ENCODE measurements around the gene MMEL1. TPM values are rescaled to one million over a fixed set of nuclear protein-coding genes. Genes with fewer than 3 reads are reported as not detected.
"Not testable (repeated sequence)": the region's sequence is repeated elsewhere in the genome, so short reads cannot be mapped to it uniquely, and the experiment has no call there.

The MMEL1 gene
- total RNA-seq, 3 donors from 2014 or later: 9.2 to 12.7 TPM; not detected in 1

GRCh38 chr1:2569060-2569459, 63.8 kb downstream of the MMEL1 start:
- no peak overlapping the region for H3K4me3 ChIP-seq
- no peak for TF ChIP-seq CTCF (IDR thresholded peaks at IDR 0.05)
- TF ChIP-seq POLR2A (IDR thresholded peaks at IDR 0.05): no peak
- no peak for TF ChIP-seq POLR2AphosphoS5 (IDR thresholded peaks at IDR 0.05)
- peaks cover 0 to 7% of the 10 kb centered on the region in 2 donors for H3K27me3 ChIP-seq
- no peaks in the 10 kb centered on the region for H3K36me3 ChIP-seq
- no peak overlapping the region for H3K27ac ChIP-seq
- peaks cover 0 to 5% of the 10 kb centered on the region in 2 donors for H3K9me3 ChIP-seq
- intact Hi-C loops (cut with DNase I; ENCODE audit: low total_unique reads): no loop called here
- H3K4me1 ChIP-seq: no peaks in the 10 kb centered on the region
- no peak for DNase-seq (ENCODE audit: low spot score in 2 of 2)

- intact Hi-C loops (cut with DNase I; ENCODE audit: low total_unique reads); H3K27me3 ChIP-seq; H3K4me1 ChIP-seq; H3K27ac ChIP-seq; H3K9me3 ChIP-seq; H3K36me3 ChIP-seq; H3K4me3 ChIP-seq; DNase-seq (ENCODE audit: low spot score in 2 of 2): not testable (repeated sequence)
Observed at GRCh38 chr1:2568187-2568816, 64.5 kb downstream of the MMEL1 start.

GRCh38 chr1:2567083-2567679, 65.6 kb downstream of the MMEL1 start:
- Histone ChIP-seq H3K4me3 (no peak overlapping the region), H3K4me1 (no peaks in the 10 kb centered on the region), H3K27ac (no peak overlapping the region), H3K36me3 (no peaks in the 10 kb centered on the region), H3K9me3 (no peaks in the 10 kb centered on the region), H3K27me3 (peaks cover 0 to 7% of the 10 kb centered on the region in 2 donors)
- no peak for DNase-seq (ENCODE audit: low spot score in 2 of 2)
- intact Hi-C loops (cut with DNase I; ENCODE audit: low total_unique reads): no loop called here
- no peak for TF ChIP-seq POLR2AphosphoS5 (IDR thresholded peaks at IDR 0.05)
- TF ChIP-seq CTCF (IDR thresholded peaks at IDR 0.05): no peak
- TF ChIP-seq POLR2A (IDR thresholded peaks at IDR 0.05): no peak

GRCh38 chr1:2566101-2567045, 66.4 kb downstream of the MMEL1 start:
- no peaks in the 10 kb centered on the region for H3K9me3 ChIP-seq
- H3K27me3 ChIP-seq: peaks cover 0 to 7% of the 10 kb centered on the region in 2 donors
- DNase-seq (ENCODE audit: low spot score in 2 of 2): no peak
- no peaks in the 10 kb centered on the region for H3K36me3 ChIP-seq
- H3K27ac ChIP-seq: no peak overlapping the region
- intact Hi-C loops (cut with DNase I; ENCODE audit: low total_unique reads): no loop called here
- no peak overlapping the region for H3K4me3 ChIP-seq
- TF ChIP-seq POLR2AphosphoS5 (IDR thresholded peaks at IDR 0.05): no peak
- TF ChIP-seq CTCF (IDR thresholded peaks at IDR 0.05): no peak
- TF ChIP-seq POLR2A (IDR thresholded peaks at IDR 0.05): no peak
- H3K4me1 ChIP-seq: no peaks in the 10 kb centered on the region

- peaks cover 0 to 7% of the 10 kb centered on the region in 2 donors for H3K27me3 ChIP-seq
- no peaks in the 10 kb centered on the region for H3K36me3 ChIP-seq
- intact Hi-C loops (cut with DNase I; ENCODE audit: low total_unique reads): no loop called here
- no peak for TF ChIP-seq CTCF (IDR thresholded peaks at IDR 0.05)
- no peak for TF ChIP-seq POLR2A (IDR thresholded peaks at IDR 0.05)
- TF ChIP-seq POLR2AphosphoS5 (IDR thresholded peaks at IDR 0.05): no peak
- no peak overlapping the region for H3K27ac ChIP-seq
- H3K9me3 ChIP-seq: no peaks in the 10 kb centered on the region
- no peaks in the 10 kb centered on the region for H3K4me1 ChIP-seq
- no peak for DNase-seq (ENCODE audit: low spot score in 2 of 2)
- no peak overlapping the region for H3K4me3 ChIP-seq
Observed at GRCh38 chr1:2564815-2565374, 67.9 kb downstream of the MMEL1 start.
